ENCODE measurements around the gene GLCE.

GLCE gene

GRCh38 chr15:69320977-69321554 lies 160.6 kb downstream of the GLCE start:
- no peak for DNase-seq (ENCODE audit: low spot score)

Data from kidney capillary endothelial cell (primary cell).